8988T (cell line): Measurements from ENCODE around the gene CDA.

ENCODE experiments used
- DNase-seq: peaks from one replicate; pipeline ENCODE4 v3.0.0; 2011

The CDA gene

DNA sequence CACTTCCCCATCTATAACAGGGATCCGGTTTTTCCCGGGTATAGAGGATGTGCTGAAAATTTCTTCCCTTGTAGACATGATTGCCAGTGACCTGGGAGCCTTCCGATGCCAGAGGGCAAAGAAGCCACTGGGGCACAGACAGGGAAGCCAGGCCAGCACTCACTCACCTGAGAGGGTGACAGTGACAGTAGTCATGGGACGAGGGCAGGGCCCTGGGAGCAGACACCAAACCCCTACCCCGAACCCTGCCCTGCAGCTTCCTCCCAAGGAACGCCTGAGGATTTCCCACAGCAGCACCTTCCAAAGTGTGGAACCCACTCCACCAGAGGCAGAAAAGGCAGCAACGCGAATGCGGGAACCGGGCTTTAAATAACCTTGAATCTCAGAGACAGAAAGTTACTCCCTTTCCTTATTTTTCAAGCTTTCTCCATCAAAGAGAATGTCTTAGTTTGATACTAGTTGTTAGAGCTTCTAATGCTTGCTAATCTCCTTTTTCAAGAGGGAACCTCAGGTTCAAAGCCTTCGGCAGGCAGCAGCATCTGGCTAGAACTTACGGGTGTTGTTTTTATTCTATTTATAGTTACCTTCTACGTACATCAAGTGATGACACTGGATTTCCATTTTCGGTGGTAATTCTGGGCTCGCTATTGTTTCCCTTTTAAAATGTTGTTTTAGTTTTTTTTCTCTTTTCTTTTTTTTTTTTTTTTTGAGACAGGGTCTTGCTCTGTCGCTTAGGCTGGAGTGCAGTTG lies 69.4 kb downstream of the CDA start:
- DNase-seq: no peak

DNA sequence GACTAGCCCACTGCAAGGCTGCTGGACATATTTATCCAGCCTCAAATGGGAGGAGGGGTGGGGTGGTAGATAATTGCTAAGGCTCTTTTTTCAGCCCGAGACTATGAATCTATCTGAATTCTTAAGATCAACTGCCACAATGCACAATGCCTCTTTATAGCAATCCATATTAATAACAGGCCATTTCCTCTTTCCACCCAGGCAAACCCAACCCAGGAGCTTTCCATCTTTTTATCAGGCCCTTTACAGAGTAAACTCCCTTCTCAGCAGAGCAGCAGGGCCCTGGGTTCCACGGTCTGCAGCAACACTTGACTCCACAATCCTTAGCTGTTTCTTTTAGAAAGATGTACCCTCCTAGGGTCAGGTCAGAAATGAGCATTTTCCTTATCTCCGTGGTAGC lies 71.5 kb downstream of the CDA start:
- DNase-seq: no peak

DNA sequence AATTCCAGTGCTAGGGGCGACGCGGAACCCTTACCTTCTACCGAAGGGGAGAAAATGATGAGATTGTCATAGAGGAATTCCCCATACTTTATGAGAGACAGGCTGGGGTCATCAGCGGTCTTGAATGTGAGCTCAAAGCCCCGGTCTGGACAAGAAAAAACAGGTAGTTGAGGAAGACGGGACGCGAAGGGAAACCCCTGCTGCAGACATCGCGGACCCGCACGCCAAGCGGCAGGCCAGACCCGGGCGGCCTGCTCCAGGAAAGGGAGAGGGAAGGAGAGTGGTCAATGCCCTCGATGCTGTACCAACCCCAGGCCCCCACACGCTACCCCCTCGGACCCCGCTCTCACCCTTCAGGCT lies 71.9 kb downstream of the CDA start:
- DNase-seq: no peak

DNA sequence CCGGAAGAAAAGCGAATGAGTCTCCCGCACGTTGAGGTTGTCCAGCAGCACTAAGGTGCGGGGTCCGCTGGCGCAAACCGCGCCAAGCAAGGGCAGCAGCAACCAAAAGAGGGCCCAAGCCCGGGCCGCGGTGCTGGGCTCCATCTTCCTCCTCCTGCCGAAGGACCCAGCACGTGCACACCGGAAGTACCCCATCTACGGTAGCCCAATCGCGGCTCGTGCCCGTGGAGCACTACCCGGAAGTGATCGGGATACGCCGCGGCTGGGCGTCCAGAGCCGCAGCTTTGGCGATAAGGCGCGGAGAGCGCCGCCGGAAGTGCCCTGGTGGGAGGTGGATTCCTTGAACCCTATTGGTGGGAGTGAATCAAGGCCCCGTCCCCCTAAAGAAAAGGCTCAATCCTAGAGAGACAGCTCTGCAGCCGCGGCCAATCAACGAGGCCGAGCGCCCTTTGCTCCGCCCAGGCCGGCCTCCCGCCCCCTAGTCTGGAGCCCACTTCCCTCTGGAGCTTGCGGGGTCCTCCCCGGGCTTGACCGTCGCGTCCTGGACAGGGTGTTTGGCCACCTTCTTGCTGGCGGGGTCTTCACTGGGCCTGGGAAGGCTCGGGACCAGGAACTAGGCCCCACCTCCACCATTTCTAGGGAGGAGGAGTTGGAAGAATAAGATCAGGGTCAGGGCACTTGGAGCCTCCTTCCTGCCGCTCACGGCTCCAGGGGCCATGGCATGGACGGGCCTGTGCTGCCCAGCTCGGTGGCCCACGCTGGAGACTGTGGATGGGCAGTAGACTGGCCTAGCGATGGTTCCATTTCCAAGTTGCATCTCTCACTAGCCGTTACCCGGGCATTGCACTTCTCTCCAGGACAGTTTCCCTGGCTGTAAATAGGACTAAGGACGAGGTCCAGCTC lies 72.6 kb downstream of the CDA start, which contains the start of gene DDOST:
TSS of gene DDOST (minus strand) at position 163 of the 903 bp plus-strand sequence. CDS start at position 144, 19 bp downstream.
- peak; percentile 75 for DNase-seq

DNA sequence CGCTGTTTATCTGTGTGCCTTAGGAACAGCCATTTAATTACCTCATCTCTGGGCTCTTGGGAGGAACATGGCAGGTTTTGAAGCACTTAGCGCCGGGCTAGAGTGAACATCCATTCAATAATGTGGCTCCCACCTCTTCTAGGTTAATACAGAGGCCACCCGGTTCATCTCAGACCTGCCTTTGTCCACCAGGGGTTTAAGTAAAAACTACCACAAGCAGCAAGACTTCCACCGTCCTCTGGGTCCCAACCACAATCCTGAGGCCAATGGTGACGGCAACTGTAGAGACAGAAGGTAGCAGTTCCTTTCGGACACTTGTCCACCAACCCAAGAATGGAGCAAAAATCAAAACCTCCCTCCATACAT lies 73.2 kb downstream of the CDA start:
- no peak for DNase-seq

DNA sequence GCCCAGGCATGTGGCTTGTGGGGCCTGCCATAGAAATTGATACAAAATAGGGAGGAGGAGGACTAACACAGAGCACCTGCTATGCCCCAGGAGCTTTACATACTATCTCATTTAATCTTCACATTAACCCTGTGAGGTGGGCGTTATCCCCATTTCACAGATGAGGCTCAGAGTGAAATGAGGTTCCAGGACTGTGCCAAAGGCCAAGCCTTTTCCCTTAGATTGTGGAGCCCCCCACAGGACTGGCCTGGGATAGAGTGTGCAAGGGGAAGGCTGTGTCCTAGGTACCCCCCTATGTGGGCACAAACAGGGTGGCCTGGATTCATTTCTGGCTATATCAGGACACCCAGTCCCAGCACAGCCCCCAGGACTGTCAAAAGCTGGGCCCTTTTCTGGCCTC lies 74.5 kb downstream of the CDA start:
- no peak for DNase-seq

DNA sequence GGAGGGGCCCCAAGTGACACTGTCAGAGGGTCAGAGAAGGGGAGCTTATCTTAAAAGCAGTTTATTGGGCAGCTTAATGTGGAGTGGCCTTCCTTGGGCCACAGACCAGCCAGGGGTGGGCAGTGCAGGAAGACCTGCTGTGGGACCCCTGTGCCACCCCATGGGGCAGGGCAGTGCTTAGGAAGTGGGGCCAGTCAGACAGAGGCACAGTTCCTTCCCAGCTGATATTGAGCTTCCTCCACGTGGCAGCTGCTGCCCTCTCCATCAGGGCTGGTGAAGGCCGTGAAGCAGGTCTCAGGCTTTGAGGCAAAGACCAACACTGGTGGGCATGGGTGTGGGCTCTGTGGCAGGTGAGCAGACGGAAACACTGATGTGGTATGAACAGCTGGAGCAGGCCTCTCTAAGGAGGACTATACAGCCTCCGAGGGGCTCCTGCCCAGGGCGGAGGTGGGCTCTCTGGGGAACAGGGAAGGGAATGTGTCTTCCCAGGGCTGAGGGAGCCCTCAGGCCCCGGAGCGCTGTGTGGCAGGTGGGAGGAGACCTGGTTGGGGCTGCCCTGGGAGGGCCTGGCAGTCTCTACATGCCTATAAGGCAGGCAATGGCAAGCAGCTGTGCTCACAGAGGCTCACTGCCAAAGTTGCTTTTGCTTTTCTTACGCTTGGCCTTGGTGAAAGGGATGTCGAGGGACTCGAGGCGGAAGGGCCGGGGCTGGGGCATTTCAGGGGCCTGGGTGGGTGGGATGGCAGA lies 75.2 kb downstream of the CDA start:
- DNase-seq: no peak

DNA sequence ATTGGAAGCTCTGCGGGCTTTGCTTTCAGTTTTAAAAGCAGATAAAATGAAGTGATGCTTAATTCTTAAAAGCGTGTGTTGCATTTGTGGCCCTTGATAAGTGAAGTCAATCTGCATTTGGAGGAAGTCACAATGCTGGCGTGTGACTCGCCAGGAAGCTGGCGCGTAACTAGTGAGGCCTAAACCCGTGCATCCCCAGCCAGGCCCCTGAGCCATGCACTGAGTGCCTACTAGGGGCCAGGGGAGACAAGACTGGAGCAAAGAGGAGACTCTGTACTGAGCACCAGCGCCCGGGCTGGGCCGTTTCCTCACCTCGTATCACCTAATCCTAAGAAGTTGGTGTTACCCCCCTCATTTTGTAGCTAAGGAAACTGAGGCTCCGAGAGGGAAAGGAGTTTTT lies 76.8 kb downstream of the CDA start:
- no peak for DNase-seq

DNA sequence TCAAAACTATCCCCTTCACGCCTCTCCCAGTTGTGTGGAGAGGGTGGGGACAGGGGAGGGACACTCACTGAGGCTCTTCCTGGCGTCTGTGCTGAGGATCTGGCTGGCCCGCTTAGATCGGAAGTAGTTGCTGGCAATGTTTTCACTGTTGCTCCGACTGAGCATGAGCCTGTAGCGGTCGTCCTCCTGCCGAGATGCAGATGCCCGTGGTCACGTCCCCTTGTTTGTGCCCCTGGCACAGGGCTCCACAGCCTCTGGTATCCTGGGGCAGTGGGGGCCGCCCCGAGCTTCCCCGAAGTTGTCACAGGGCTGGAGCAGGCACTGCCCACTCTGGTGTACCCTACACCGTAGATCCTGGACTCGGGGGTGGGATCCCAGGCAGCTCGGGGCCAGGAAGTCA lies 77.2 kb downstream of the CDA start:
- no peak for DNase-seq

DNA sequence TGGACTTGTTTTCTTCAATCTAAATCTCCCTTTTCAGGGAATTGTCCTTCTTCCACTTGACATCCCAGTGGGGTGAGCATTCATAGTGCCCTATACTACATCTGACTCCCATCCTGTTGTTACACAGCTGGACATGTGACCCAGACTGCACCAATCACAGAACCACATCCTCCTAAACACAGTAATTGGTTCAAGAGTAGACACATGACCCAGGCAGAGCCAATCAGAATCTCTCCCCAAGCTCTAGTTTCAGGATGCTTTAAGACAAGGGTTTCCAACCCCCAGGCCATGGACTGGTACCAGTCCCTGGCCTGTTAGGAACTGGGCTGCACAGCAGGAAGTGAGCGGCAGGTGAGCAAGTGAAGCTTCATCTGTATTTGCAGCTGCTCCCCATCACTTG lies 77.9 kb downstream of the CDA start:
- no peak for DNase-seq
